GM13976 (cell line): ENCODE results near the gene ATG10.

Experiments used
- DNase-seq: peaks from one replicate; pipeline ENCODE4 v3.0.0; 2012; ENCODE audit warnings: low spot score
- CTCF ChIP-seq: IDR thresholded peaks from 2 replicates; pipeline ENCODE4 v1.5.1; 2012; ENCODE audit warnings: borderline replicate concordance, mild to moderate bottlenecking; ENCODE audit not compliant: insufficient read depth; ENCODE audit errors: extremely low read depth, missing control alignments, control extremely low read depth
- in situ Hi-C: fragments of 300-500 bp; cut with MboI; formaldehyde crosslinking; loops from one replicate; pipeline ENCODE4 v1.12.0; 2022; ENCODE audit warnings: low sequenced_read_pairs, mixed read lengths, inconsistent platforms; ENCODE audit not compliant: unreplicated experiment

Gene ATG10

GRCh38 chr5:82244854-82245635 is 273.2 kb downstream of the ATG10 start:
- no peak for TF ChIP-seq CTCF
- no peak for DNase-seq
- in situ Hi-C loops, result no loop called here

GRCh38 chr5:82246960-82247574 is 275.2 kb downstream of the ATG10 start:
- in situ Hi-C loops, result no loop called here
- TF ChIP-seq CTCF, result no peak
- no peak for DNase-seq

GRCh38 chr5:82252744-82253143 is 280.9 kb downstream of the ATG10 start:
- TF ChIP-seq CTCF, result no peak
- DNase-seq, result no peak
- in situ Hi-C loops, result no loop called here

- no peak for TF ChIP-seq CTCF
- no peak for DNase-seq
- in situ Hi-C loops, result no loop called here
These were observed 284.0 kb downstream of the ATG10 start for GRCh38 chr5:82255844-82256243.

GRCh38 chr5:82257247-82257646 is 285.4 kb downstream of the ATG10 start:
- no peak for DNase-seq
- in situ Hi-C loops, result no loop called here
- no peak for TF ChIP-seq CTCF

GRCh38 chr5:82257729-82258128 is 285.9 kb downstream of the ATG10 start:
- no peak for DNase-seq
- in situ Hi-C loops, result no loop called here
- no peak for TF ChIP-seq CTCF
